ENCODE data around the gene CACNA1C.

DNA sequence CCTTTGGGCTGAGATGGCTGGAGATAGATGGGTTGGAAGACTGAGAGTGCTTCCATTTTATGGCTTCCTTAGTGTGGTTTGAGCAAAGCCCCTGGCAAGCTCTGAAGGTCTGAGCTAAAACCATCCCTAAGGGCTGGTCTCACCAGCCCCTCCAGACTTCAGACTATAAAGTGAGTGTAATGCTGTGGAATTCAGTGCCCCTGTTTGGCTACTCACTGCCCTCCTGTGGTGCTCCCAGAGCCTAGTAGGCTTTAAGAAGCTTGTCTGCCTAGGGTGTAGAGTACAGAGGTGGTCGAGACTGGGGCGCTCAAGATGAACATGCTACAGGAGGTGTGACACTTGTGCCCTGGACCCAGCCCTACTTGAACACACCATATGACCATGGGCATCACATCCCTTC, 495.3 kb downstream of the CACNA1C start:
- no peak for TF ChIP-seq CTCF (IDR thresholded peaks at IDR 0.05)
- no peak for TF ChIP-seq POLR2A (IDR thresholded peaks at IDR 0.05)

Measured in esophagus squamous epithelium (tissue), 4 donors.